Activated CD4-positive, CD25-positive, alpha-beta regulatory T cell treated with anti-CD3 and anti-CD28 coated beads, Interleukin-2, amount 50 U/mL, for 72 hours (primary cell): ENCODE results near the gene RGS12.
A peak's percentile ranks its signal among the peaks of the same experiment; 100 is the strongest.
"Not testable (repeated sequence)": the region's sequence is repeated elsewhere in the genome, so short reads cannot be mapped to it uniquely, and the experiment has no call there.

Experiments used
- DNase-seq: peaks from one replicate; pipeline ENCODE4 v3.0.0; 2021

The RGS12 gene

DNA sequence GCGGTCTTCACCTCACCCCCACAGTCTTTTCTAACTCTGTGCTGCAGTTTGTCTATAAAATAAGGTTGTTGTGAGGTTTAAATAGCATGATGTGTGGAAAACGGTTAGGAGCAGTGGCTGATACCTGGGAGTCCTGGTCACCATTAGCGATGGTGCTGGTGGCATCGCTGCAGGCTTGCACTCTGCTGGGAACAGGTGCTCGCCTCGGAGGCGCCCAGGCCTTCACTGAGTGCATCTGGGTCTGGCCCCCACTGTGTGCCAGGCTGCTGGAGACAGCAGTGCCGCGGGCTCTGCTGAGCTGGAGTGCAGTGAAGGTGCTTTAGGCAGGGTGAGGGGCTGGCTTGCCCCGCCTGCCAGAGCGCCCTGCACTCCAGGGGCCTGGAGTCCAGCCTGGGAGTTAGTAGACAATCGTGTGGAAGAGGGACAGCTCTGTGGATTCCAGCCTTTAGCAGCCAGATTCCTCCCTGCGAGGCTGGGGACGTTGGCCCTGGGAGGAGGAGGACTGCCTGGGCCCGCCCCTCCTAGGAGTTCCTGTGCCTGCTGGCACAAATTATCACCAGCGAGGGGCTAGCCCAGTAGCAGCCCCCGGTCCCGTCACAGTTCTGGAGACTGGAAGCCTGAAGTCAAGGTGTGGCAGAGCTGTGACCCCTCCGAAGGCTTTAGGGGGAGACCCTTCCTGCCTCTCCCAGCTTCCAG is 7.3 kb downstream of the RGS12 start:
- no peak for DNase-seq

DNA sequence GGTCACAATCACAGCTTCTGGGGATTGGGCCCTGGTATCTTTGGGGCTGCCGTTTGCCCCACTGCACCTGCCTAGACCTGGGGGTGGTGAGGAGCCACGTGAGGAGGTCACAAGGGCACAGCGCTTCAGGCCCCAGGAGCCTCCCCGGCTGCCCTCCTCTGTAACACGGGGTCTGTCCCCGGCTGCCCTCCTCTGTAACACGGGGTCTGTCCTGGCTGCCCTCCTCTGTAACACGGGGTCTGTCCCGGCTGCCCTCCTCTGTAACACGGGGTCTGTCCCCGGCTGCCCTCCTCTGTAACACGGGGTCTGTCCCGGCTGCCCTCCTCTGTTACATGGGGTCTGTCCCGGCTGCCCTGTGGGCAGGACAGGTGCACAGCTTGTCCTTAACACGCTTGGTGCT is 8.1 kb downstream of the RGS12 start:
- DNase-seq = not testable (repeated sequence)

DNA sequence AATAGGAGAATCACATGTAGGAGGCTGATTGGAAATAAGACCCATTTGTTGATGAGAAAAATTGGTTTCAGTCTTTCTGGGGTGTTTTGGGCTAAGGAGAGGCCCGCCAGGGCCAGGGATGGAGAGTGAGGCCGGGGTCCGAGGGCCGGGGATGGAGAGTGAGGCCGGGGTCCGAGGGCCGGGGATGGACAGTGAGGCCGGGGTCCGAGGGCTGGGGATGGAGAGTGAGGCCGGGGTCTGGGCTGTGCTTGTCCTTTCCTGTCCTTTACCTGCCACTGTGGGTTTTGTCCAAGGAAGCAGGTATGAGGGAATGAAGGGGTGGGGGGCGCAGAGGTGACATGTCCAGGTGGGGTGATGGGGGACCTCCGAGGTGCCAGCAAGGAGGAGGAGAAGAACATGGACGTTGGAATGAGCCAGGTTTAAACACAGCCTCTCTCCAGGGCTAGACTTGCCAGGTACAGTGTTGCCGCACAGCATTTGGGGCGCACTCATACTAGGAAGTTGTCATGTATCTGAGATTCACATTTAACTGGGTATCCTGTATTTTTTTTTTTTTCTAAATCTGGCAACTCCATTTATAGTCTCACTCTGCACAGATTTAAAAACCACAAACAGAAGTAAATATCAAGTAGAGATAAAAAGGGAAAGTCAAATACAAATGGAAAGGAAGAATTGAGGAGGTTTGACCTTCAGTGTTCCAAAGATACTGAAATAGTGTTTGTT is 8.8 kb downstream of the RGS12 start:
- no peak for DNase-seq

DNA sequence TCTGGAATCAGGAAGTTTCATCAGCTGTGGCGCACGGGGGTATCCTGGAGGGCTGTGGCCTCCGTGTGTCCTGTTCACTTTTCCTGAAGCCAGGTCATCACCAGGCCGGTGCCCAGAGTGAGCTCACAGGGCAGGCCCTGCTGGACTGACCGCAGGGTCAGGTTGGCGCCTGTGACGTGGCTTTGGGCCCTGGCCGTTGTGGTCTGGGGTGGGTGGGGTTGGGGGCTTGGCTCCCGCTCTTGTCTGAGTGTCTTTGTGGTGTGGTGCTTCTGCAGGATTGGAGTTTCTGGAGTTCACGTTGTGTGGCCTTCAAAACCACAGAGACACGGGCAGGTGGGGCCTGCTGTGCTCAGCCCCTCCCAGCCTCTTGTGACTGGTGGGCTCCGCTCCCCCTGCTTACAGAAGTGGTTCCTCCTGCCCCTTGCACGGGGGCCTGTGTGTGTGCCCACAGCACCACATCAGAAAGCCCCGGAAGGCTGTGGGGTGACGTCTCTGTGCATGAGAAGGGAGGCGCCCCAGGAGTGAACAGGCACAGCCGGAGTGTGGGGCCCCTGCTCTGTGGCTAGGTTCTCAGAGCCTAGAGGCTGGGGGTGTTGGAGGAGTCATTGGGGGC is 9.5 kb downstream of the RGS12 start:
- peak; percentile 56 for DNase-seq

DNA sequence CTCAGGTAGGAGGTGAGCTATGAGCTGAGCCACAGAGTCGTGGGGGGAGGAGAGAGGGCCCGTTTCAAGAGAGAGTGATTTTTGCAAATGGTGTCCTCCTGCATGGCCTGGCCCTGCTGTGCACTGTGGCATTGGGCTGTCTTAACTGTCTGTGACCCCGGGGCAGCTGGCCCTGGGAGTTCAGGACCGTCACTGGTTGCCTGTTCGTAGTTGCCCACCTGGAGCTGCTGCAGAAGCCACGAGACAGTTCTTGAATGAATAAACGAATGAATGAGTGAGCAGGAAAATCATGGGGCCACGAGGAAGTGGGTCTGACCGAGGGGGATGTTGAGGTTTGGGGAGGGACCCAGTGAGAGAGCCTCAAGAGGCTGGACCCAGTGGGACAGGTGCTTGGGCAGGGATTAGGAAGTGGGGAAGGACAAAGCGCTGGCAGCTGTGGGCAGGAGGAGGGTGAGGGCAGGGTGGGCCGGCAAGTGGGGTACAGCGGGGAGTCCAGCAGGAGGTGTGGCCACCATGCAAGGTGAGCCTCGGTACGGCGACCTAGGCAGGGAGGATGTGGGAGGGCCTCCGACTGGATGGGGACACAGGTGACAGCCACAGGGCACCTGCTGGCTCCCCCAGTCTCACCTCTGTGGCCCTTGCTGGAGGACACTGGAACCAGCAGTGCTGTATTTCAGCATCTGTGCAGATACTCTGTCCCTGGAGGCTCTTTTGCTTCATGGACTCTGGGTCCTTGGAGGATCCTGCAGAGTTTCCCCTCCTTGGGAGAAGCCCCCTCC is 10.2 kb downstream of the RGS12 start:
- peak; percentile 32 for DNase-seq

DNA sequence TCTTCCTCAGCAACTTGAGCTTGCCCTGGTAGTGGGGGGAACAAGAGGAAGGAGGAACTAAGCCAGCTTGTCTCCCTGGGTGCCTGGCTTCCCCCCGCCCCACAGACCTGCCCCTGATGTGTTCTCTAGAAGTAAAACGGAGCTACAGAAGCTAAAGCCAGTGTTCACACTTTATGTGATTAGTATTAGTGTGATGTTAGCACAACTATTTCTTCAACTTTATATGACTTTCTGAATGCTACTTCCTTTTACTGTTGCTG is 10.7 kb downstream of the RGS12 start:
- DNase-seq = no peak

DNA sequence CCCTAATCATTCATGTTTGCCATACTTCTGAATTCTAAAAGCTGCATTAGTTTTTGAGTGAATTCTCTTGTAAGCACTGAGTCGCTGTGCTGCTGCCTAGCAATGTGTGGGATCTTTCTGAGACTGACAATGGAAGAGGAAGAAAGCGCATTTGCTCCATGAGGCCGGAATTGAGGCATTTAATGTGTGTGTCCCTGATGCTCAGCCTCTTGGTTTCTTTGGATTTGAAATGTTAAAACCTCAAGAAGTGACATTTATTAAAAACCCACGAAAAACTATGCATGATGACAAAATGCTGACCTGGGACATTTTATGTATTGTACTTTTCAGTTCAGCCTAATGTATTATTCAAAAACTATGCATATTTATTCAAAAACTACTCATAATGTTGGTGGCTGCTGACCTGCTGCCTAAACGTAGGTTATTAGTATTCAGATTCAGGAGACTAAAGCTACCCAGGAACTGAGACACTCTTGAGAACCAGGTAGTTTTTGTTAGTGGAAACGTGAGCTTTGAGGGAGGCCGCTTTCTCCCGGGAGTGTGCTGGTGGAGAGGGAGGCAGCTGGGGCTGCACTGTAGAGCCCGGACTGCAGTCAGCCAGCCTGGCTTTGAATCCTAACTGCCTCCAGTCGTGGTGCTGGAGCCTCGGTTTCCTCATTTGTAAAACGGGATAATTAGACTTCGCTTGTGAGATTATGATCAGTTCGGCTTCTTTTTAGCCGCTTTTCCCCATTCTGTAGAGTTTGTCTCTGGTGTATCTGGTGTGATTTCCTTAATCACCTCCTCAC is 11.3 kb downstream of the RGS12 start:
- DNase-seq = peak; percentile 6

DNA sequence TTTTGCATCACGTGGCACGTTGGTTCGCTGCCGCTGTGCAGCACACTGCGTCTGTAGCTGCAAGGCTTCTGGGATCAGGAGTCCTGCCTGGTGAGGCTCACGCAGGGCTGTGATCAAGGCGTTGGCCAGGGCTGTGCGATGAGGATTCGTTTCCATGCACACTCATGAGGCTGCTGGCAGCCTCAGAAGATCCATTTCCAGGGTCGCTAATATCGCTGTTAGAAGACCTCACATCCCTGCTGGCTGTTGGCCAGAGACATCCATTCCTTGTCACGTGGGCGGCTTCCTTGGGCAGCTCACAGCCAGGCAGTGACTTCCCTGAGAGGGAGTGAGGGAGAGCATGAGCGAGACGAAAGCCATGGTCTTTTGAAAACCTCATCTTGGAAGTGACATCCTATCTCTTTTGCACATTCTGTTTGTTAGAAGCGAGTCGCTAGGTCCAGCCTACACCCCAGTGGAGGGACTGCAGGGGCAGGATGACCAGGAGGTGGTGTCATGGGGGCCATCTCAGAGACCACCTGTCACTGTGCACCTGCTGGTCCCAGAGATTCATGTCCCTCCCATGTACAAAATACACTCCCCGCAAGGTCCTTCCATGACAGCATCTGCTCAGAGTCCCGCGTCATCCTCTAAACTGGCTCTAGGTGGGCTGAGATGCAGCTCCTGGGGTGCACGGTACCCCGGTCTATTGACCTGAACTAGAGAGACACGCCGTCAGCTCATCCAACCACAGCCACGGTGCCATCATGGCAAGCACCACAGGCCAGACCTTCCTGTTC is 12.2 kb downstream of the RGS12 start:
- peak; percentile 30 for DNase-seq

DNA sequence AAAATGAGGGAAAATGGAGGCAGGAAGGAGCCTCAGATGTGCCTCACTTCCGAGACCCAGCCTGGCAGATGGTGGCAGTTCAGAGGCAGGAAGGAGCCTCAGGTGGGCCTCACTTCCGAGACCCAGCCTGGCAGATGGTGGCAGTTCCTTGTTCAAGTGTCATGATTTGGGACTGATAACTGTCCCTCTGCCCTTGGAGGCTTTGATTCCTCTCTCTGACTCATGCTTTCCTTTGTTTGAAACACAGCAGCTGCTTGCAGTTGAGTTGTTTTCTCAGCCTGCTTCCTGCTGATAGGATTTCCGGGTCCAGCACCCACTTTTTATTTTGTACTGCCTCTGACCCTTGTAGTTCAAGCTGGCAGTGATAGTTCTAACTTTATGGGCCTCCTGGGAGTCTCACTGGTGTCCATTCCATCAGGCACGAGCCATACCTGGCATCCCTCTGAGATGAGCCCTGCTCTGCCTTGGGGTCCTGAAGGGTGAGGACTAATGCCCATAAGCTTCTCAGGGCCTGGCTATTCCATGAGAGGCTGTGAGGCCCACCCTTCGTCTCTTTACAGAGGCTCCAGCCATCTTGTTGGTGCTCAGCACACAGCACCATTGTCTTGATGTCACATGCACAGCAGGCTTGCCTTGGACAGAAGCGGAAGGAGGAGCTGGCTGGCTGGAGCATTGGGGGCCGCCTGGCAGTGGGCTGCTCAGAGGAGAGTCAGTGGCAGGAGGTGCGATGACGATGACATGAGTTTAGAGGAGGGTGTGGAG is 13.0 kb downstream of the RGS12 start:
- DNase-seq = peak; percentile 29

DNA sequence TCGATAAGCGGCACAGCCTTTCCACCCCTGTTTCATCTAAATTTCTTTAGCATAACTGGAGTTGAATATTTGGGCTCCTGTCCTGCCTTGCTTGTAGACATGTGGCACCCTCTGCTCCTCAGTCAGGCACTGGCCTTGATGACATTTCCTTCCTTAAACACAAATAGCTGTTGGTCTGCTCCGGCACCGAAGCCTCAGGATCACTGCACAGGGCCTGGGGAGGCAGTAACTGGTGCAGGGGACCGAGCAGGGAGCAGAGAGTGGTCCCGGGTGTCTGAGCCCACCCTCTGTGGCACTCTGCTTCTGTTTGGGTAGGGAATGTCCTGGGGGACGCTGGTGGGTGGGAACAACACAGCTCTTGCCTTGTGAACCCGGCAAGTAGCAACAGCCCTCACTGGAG is 13.6 kb downstream of the RGS12 start:
- no peak for DNase-seq

DNA sequence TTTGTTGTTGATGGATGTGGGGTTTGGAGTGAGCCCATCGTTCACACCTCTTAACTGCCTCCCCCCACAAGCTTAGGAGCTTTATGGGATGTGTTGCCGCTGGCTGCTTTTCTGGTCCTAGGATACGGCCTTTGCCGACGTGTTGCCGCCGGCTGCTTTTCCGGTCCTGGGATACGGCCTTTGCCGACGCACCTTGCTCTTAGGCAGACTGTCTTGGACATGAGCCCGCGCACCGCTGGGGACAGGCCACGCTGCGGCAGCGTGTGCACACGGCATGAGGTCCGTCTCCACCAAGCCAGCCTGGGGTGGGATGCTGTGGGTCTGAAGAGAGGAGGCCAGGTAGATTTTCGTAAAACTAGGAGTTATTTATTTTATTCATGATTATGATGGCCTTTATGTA is 14.2 kb downstream of the RGS12 start:
- no peak for DNase-seq

DNA sequence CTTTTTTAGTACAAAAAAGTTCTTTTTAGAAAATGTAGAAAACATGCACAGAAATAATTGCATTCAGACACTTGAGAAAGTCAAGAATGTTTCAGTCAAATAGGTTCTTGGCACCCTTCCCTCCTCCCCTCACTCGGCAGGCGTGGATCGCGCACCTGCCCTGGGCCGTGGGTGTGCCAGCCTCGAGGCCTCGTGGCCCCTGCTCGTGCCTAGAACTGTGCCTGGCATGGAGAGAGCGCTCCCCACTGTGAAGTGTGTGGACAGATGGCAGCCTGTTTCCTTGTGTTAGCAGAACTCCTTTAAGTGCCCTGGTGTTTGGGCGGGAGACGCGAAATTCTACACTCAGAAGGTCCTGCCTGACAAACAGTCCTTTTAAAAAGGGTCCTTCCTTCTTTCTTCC is 14.7 kb downstream of the RGS12 start:
- DNase-seq = peak; percentile 1

DNA sequence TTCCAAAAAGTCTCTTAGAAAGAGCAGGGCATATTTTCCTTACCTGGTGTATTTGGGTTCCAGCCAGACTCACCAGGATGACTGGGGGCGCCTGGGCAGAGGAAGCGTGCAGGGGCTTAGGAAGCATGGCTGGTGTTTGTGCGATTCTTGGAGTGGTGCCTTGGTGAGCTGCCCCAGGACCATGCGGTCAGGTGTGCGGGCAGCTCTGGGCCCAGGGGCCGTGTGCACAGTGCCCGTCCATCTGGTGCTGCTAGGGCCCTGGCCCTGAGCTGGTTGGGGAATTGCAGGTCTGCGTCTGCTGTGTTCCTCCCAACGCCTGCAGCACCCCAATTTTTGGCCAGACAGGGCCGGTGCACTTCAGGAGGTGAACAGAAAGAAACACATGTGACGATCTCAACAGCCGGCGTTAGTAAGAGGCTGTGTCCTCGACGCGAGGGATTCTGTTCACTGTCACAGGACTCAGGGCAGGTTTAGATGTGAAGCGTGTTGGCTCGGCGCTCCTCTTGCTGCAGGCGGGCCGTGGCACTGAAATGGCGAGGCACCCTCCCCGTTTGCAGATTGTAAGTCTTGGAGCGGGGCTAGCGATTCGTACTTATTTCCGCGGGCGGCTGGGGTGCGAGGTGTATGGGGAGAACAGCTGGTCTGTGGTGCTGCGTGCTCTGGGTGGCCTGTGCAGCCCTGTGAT is 15.2 kb downstream of the RGS12 start:
- peak; percentile 21 for DNase-seq

DNA sequence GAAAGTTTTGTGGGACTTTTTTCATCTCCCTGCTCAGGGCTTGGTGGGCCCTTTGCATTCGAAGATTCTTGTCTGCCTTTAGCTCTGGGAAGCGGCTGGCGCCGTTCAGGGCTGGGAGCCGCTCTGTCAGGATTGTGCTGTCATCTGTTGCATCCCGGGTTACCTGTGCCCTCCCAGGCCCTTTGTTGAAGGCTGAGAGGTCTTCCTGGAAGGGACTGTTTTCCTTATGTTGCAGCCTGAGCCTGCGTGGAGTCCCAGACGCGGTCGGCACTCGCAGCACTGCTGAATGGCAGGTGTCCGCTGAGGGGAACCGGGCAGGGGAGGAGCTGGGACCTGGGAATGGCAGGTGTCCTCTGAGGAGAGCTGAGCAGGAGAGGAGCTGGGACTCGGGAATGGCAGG is 15.9 kb downstream of the RGS12 start:
- DNase-seq = peak; percentile 15

DNA sequence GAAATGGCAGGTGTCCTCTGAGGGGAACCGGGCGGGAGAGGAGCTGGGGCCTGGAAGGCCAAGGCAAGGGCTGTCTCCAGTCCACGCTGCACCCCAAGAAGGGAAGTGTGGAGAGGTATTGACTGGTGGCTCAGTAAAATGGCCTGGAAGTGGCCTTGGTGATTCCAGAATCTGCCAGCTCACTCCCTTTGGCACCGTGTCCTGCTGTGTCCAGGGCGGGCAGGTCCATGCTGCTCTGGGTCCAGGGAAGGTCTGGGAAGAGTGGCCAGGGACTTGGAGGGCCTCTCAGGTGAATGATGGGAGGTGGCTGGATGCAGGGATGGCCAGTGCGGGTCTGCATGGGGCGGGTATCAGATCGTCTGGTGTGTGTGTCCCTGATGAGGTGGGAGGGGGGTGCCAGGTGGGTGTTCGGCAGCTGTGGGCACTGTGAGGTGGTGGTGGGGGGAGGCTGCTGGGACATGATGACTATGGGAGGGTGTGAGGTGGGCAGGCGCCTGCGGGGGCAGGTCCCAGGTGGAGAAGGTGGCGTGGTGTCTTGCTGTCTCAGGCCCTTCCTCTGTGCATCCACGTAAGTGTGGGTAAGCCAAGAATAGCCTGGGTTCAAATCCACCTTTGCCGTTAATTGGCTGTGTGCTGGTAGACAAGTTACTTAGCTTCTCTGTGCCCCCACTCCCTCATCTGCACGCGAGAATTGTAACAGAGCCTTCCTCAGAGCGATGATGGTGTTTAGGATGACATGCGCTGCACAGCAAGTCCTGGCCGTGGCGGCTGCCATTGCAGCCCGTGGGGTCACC is 17.7 kb downstream of the RGS12 start:
- peak; percentile 20 for DNase-seq

DNA sequence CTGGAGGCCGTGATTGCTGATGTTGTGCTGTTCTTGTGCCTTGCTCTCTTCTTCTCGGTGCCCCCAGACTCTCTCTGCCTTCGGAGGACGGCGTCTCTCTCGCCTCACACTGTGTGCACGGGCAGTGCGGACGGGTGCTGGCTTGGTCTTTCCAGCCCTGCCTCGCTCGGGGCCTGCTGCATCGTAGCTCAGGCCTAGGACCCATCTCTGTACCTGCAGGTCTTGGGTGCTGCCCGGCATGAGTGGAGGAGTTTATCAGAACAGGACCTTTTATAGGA is 18.2 kb downstream of the RGS12 start:
- peak; percentile 7 for DNase-seq

DNA sequence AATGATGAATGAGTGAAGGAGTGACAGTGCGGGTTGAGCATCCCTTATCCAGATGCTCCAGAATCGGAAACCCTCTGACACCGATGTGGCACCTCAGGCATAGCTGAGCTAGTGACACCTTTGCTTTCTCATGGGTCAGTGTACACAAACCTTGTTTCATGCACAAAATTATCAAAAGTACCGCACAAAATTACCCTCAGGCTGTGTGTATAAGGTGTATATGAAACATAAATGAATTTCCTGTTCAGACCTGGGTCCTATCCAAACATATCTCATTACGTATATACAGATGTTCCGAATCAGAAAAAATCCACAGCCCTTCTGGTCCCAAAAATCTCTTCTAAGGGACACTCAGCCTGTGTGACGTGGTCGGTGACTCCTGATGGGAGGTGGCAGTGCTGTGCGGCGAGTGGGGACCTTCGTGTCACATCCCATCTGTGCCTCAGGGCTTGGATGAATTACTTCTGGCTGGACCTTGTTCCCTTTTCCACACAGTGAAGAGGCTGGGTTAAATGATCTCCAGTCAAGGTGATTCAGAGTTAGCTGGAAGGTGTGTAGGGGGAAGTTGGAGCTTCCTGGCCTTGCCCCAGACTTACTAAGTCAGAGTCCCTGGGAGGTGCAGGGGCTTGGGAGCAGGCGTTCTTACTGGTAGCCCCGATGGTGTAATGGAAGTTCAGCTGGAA is 18.8 kb downstream of the RGS12 start:
- peak; percentile 2 for DNase-seq

DNA sequence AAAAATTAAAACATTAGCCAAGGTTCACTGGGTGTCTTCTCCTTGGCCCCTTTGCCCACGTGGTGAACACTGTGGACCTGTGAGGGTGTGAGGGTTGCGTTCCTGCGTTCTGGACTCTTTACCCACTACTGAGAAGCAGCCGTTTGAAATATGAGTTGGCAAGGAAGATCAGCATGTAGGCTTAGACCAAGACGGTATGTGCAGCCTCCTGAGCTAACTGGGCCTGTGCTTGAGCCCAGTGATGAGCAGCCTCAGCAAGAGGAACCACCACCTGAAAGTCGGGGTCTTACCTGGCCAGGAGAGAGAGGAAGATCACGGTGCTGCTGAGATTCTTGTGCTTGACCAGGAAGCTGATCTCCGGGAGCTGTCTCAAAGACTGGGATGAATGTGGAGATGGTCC is 19.5 kb downstream of the RGS12 start:
- no peak for DNase-seq

DNA sequence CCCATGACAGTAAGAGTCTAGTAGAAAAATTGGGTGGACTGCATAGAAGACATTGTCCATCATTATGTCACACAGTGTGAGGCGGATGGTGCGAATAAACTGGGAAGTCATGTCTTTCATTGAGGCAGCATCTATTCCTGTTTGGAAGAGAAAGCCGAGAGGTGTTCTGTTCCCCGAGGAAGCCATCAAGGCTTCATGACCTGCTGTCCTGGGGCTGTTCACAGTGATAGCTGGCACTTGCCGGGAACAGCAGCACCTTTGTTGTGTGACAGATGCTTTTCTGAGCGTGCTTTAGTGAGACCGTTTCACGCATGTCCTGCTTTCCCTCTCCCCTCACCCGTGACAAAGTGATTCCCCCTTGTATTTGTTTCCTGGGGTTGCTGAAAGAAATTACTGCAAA is 20.3 kb downstream of the RGS12 start:
- DNase-seq = no peak
